Left lung (tissue), 10 donors: ENCODE measurements around the gene CACNA1C. TPM values are rescaled to one million over a fixed set of nuclear protein-coding genes. Genes with fewer than 3 reads are reported as not detected.

ENCODE experiments used
- ATAC-seq: fragments of 200-7000 bp; cut with Tn5 transposase; one replicate; pipeline ENCODE4 v1.9.1; 2020; ENCODE audit warnings: moderate library complexity
- DNase-seq, 4 donors: peaks; one replicate each; pipeline ENCODE4 v3.0.0-alpha.2; 2013 to 2020
- H3K27ac ChIP-seq, 2 donors: fragments of 200-600 bp; sonication (generic) in 1 of 2; one replicate each; pipeline versions ENCODE4 v1.5.0 to v1.8.0; 2020 to 2021
- H3K27me3 ChIP-seq, 2 donors: fragments of 200-600 bp; sonication (generic) in 1 of 2; one replicate each; pipeline versions ENCODE4 v1.5.0 to v1.8.0; 2020 to 2021
- H3K36me3 ChIP-seq, 2 donors: fragments of 200-600 bp; sonication (generic) in 1 of 2; one replicate each; pipeline versions ENCODE4 v1.5.0 to v1.8.0; 2020 to 2021
- H3K4me1 ChIP-seq, 2 donors: fragments of 200-600 bp; one replicate each; pipeline ENCODE4 v1.8.0; 2021
- H3K4me3 ChIP-seq, 2 donors: fragments of 200-600 bp; sonication (generic) in 1 of 2; one replicate each; pipeline versions ENCODE4 v1.5.0 to v1.8.0; 2020 to 2021; ENCODE audit warnings: mild to moderate bottlenecking in 1 of 2
- H3K9me3 ChIP-seq, 2 donors: fragments of 200-600 bp; sonication (generic) in 1 of 2; one replicate each; pipeline versions ENCODE4 v1.5.0 to v1.8.0; 2020 to 2021
- intact Hi-C, 2 donors: fragments of 100-400 bp; cut with DNase I; formaldehyde crosslinking; loops; one replicate each; pipeline versions ENCODE4 v1.11.2 to v1.14.2; 2022
- polyA plus RNA-seq, 6 donors: library from polyadenylated mRNA; unstranded; fragments of 120-200 nt; gene quantifications; one replicate each; pipeline ENCODE4 v1.2.1, GENCODE V29; 2013; ENCODE audit not compliant: insufficient read length in 6 of 6
- total RNA-seq, 2 donors: library from RNA; stranded (reverse); fragmentation: NEBNext Ultra II Directional; extraction: Animal tissue kit (Norgen Biotek cat#: 25700); gene quantifications; one replicate each; pipeline ENCODE4 v1.2.1, GENCODE V29; 2021
- TF ChIP-seq, protein P1 (sequence below), 2 donors: fragments of 200-600 bp; sonication (generic) in 1 of 2; IDR thresholded peaks; one replicate each; pipeline versions ENCODE4 v1.5.0 to v1.8.0; 2021; ENCODE audit warnings: antibody characterized with exemption in 2 of 2
- donor health status: DM: no; HTN: yes; CAD: no.
- donor health status: DM: no; HTN: no; CAD: no.

CACNA1C gene
- total and polyA plus RNA-seq, 8 donors: 11.9 to 21.9 (median 14.2) TPM

GRCh38 chr12:2646341-2646740 is 593.6 kb downstream of the CACNA1C start:
- intact Hi-C loops: no loop called here
- no peaks in the 10 kb centered on the region for H3K36me3 ChIP-seq
- H3K27me3 ChIP-seq: peaks cover 0 to 56% of the 10 kb centered on the region in 2 donors
- H3K4me3 ChIP-seq: no peak overlapping the region
- no peaks in the 10 kb centered on the region for H3K9me3 ChIP-seq
- no peak overlapping the region for H3K27ac ChIP-seq
- ATAC-seq (no peak), DNase-seq (no peak)
- H3K4me1 ChIP-seq: no peaks in the 10 kb centered on the region
- TF ChIP-seq, protein P1, sequence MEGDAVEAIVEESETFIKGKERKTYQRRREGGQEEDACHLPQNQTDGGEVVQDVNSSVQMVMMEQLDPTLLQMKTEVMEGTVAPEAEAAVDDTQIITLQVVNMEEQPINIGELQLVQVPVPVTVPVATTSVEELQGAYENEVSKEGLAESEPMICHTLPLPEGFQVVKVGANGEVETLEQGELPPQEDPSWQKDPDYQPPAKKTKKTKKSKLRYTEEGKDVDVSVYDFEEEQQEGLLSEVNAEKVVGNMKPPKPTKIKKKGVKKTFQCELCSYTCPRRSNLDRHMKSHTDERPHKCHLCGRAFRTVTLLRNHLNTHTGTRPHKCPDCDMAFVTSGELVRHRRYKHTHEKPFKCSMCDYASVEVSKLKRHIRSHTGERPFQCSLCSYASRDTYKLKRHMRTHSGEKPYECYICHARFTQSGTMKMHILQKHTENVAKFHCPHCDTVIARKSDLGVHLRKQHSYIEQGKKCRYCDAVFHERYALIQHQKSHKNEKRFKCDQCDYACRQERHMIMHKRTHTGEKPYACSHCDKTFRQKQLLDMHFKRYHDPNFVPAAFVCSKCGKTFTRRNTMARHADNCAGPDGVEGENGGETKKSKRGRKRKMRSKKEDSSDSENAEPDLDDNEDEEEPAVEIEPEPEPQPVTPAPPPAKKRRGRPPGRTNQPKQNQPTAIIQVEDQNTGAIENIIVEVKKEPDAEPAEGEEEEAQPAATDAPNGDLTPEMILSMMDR (IDR thresholded peaks at IDR 0.05): no peak

DNA sequence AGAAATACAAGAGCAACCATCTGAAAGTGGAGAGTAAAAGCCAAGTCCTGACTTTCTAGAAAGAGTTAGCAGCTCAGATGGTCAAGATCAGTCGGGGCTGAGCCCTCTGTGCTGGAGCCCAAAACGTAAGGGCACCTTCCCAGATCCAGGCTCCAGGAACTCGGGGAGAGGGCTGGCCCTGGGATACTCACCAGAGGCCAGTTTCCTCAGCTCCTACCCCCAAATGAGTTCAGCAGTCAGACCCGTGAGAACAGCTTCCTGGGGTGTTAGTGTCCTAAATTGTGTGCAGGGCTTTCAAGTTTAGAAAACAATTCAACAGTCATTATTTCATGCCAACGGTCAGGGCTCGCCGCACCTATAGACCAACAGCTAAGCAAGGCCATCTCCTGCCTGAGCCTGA is 594.4 kb downstream of the CACNA1C start:
- intact Hi-C loops: no loop called here
- Histone ChIP-seq H3K9me3 (no peaks in the 10 kb centered on the region), H3K27ac (no peak overlapping the region), H3K27me3 (peaks cover 0 to 56% of the 10 kb centered on the region in 2 donors), H3K36me3 (no peaks in the 10 kb centered on the region), H3K4me3 (no peak overlapping the region), H3K4me1 (no peaks in the 10 kb centered on the region)
- TF ChIP-seq, protein P1 (IDR thresholded peaks at IDR 0.05): no peak
- ATAC-seq (no peak), DNase-seq (no peak)

DNA sequence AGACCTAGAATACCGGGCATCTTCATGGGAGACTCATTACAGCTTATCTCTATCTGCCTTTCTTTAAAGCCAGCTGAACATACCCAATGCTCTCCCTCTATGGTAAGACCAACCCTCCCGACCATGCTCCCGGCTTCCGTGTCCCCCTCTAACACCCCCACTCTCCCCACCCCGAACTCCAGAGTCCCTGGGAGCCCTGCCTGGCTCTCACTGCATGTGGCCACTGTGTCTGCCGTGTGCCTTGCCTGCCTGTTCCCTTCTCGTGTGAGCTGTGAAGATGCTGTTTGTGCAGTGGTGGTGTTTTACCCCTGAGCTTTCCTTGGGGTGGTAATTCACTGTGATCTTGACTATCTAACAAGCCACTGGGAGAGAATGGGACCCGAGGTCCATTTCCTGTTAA is 595.6 kb downstream of the CACNA1C start:
- H3K27ac ChIP-seq: no peak overlapping the region
- peaks cover 0 to 50% of the 10 kb centered on the region in 2 donors for H3K27me3 ChIP-seq
- DNase-seq (no peak), ATAC-seq (no peak)
- H3K4me1 ChIP-seq: no peaks in the 10 kb centered on the region
- H3K36me3 ChIP-seq: no peaks in the 10 kb centered on the region
- TF ChIP-seq, protein P1 (IDR thresholded peaks at IDR 0.05): no peak
- H3K9me3 ChIP-seq: no peaks in the 10 kb centered on the region
- no peak overlapping the region for H3K4me3 ChIP-seq
- intact Hi-C loops: no loop called here

- H3K27me3 ChIP-seq: peaks cover 0 to 40% of the 10 kb centered on the region in 2 donors
- no peak overlapping the region for H3K27ac ChIP-seq
- TF ChIP-seq, protein P1 (IDR thresholded peaks at IDR 0.05): no peak
- no peak overlapping the region for H3K4me3 ChIP-seq
- ATAC-seq (no peak), DNase-seq (no peak)
- no peaks in the 10 kb centered on the region for H3K9me3 ChIP-seq
- H3K36me3 ChIP-seq: no peaks in the 10 kb centered on the region
- intact Hi-C loops: no loop called here
- H3K4me1 ChIP-seq: no peaks in the 10 kb centered on the region
Measured at GRCh38 chr12:2649201-2650030, 596.6 kb downstream of the CACNA1C start.

DNA sequence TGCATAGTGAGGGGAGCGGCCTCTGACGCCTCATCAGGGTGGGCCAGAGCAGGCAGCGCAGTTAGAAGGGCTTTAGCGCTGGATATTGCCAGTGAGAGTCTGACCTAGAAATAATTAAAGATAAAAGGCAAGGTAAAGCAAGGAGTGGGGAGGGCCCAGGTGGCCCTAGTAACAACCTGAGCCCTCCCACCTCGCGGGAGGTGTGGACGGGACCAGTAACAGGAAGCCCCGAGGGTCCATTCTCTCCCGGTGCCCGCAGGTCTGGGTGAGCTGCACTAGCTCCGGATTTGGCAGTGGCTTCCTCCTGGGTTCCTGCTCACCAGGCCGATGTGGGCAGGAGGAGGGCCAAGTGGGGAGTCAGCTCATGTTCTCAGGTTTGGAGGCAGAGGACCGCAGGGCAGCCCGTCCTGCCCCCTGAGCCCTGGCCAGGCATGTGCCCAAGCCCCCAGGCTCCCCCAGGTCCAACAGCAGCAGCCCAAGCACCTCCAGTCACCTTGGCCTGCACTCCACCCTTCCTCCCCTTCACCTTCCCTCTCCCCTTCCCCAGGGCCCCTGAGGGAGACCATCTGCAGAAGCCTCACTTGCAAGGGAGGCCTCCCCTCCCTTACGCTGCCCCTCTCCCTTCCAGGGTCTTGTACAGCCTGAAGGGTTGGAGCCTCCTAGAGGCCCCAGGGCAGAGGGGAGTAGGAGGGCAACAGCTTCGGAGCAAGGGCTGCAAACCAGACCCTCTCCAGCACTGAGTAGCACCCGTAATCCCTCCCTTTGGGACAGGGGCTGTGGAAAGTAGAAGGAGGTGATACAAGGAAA is 597.7 kb downstream of the CACNA1C start:
- no peak for ATAC-seq
- intact Hi-C loops: no loop called here
- TF ChIP-seq, protein P1 (IDR thresholded peaks at IDR 0.05): no peak
- H3K4me1 ChIP-seq: no peaks in the 10 kb centered on the region
- H3K4me3 ChIP-seq: no peak overlapping the region
- H3K36me3 ChIP-seq: no peaks in the 10 kb centered on the region
- peaks cover 0 to 30% of the 10 kb centered on the region in 2 donors for H3K27me3 ChIP-seq
- H3K27ac ChIP-seq: no peak overlapping the region
- H3K9me3 ChIP-seq: no peaks in the 10 kb centered on the region
- no peak for DNase-seq
